Ovary (tissue), 9 donors: ENCODE measurements around the gene CSNK1A1. TPM values are rescaled to one million over a fixed set of nuclear protein-coding genes. Genes with fewer than 3 reads are reported as not detected.

Experiments used
- DNase-seq, 5 donors: peaks; one replicate each; pipeline ENCODE4 v3.0.0-alpha.2; 2019 to 2020
- H3K27ac ChIP-seq, 2 donors: fragments of 200-600 bp; one replicate each; pipeline versions ENCODE4 v1.5.1 to v1.8.0; 2019 to 2022
- H3K27me3 ChIP-seq: fragments of 200-600 bp; one replicate; pipeline ENCODE4 v1.8.0; 2022
- H3K36me3 ChIP-seq: fragments of 200-600 bp; sonication (generic); one replicate; pipeline ENCODE4 v1.5.1; 2019
- H3K4me1 ChIP-seq: one replicate; pipeline ENCODE4 v1.8.1; 2013; ENCODE audit warnings: mild to moderate bottlenecking, moderate library complexity; ENCODE audit not compliant: insufficient read depth
- H3K4me3 ChIP-seq: fragments of 200-600 bp; sonication (generic); one replicate; pipeline ENCODE4 v1.5.1; 2017
- H3K9me3 ChIP-seq, 2 donors: fragments of 200-600 bp in 1 of 2; sonication (generic) in 1 of 2; one replicate each; pipeline versions ENCODE4 v1.5.1 to v1.8.1; 2013 to 2019; ENCODE audit warnings: mild to moderate bottlenecking in 1 of 2, moderate library complexity in 1 of 2
- EP300 ChIP-seq: sonication (generic); formaldehyde crosslinking; IDR thresholded peaks from one replicate; pipeline ENCODE4 v1.6.1; 2017; ENCODE audit warnings: antibody characterized with exemption
- POLR2A ChIP-seq: fragments of 450-650 bp; IDR thresholded peaks from one replicate; pipeline ENCODE4 v1.6.1; 2017; ENCODE audit warnings: antibody characterized with exemption, mild to moderate bottlenecking, moderate library complexity
- WGBS, 3 donors: extraction: QIAGEN DNeasy Blood & Tissue Kit in 1 of 3; methylation state at CpG; one replicate each; pipeline versions ENCODE4 v1.1.5 to v1.1.7; 2013 to 2017; 5-methylcytosine and 5-hydroxymethylcytosine counted together
- intact Hi-C, 4 donors: fragments of 100-400 bp; cut with DNase I; formaldehyde crosslinking; loops; one replicate each; pipeline versions ENCODE4 v1.11.0 to v1.15.1; 2022 to 2023
- polyA plus RNA-seq, 2 donors: library from polyadenylated mRNA; stranded (reverse); fragments of 200-250 nt in 1 of 2; fragments of 350-450 nt in 1 of 2; fragmentation: Illumina TruSeq in 1 of 2; extraction: RNeasy Lipid Tissue Mini Kit (QIAGEN cat#74804) in 1 of 2; gene quantifications; one replicate each; pipeline ENCODE4 v1.2.3, GENCODE V29; 2013 to 2014
- total RNA-seq, 7 donors: library from RNA; depleted of rRNA in 2 of 7; stranded (reverse); fragments of >200 nt in 2 of 7; fragmentation: NEBNext Ultra II Directional in 3 of 7; extraction: Animal tissue kit (Norgen Biotek cat#: 25700) in 3 of 7; gene quantifications; one replicate each; pipeline versions ENCODE4 v1.1.0 to v1.2.4, GENCODE V29; 2016 to 2023
- TF ChIP-seq, protein P1 (sequence below), 3 donors: fragments of 450-650 bp in 2 of 3; fragments of 200-600 bp in 1 of 3; IDR thresholded peaks; one replicate each; pipeline versions ENCODE4 v1.5.1 to v1.8.0; 2016 to 2022; ENCODE audit warnings: antibody characterized with exemption in 3 of 3, mild to moderate bottlenecking in 1 of 3
- donor health status: DM: no; HTN: no; CAD: no; lungs with moderate emphysema.
- donor health status: DM: no; HTN: no; CAD: no.
- donor health status: Bipolar disorder and iron deficiency.
- donor health status: DM: yes; HTN: yes; CAD: no.
- donor health status: DM: no; HTN: no; CAD: no.
- donor health status: DM: yes; HTN: yes; CAD: no.

Gene CSNK1A1
- total and polyA plus RNA-seq, 9 donors, result 64.1 to 233 (median 158) TPM

DNA sequence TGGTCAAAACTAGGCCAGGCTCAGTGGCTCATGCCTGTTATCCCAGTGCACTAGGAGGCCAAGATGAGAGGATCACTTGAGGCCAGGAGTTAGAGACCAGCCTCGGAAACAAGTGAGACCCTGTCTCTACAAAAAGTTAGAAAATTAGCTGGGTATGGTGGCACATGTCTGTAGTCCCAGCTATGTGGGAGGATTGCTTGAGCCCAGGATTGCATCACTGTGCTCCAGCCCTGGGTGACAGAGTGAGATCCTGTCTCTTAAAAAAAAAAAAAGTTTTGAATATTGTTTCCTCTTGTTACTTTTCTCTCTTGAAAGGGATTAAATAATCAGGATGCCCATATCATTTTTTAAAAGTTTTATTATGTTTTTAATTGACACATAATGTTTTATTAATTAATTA lies 37.7 kb upstream of the CSNK1A1 start:
- Histone ChIP-seq H3K36me3 (no peaks in the 10 kb centered on the region), H3K27ac (no peak overlapping the region), H3K4me3 (no peak overlapping the region), H3K27me3 (no peaks in the 10 kb centered on the region), H3K4me1 (peaks cover 2% of the 10 kb centered on the region), H3K9me3 (no peaks in the 10 kb centered on the region)
- WGBS, 3 donors, result 64 to 98% (median 91%) methylated on average over 1 of the region's 1 CpG
- TF ChIP-seq POLR2A (no peak), EP300 (no peak)
- TF ChIP-seq, protein P1, sequence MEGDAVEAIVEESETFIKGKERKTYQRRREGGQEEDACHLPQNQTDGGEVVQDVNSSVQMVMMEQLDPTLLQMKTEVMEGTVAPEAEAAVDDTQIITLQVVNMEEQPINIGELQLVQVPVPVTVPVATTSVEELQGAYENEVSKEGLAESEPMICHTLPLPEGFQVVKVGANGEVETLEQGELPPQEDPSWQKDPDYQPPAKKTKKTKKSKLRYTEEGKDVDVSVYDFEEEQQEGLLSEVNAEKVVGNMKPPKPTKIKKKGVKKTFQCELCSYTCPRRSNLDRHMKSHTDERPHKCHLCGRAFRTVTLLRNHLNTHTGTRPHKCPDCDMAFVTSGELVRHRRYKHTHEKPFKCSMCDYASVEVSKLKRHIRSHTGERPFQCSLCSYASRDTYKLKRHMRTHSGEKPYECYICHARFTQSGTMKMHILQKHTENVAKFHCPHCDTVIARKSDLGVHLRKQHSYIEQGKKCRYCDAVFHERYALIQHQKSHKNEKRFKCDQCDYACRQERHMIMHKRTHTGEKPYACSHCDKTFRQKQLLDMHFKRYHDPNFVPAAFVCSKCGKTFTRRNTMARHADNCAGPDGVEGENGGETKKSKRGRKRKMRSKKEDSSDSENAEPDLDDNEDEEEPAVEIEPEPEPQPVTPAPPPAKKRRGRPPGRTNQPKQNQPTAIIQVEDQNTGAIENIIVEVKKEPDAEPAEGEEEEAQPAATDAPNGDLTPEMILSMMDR (IDR thresholded peaks at IDR 0.05), result no peak
- no peak for DNase-seq
- intact Hi-C loops, result no loop called here

DNA sequence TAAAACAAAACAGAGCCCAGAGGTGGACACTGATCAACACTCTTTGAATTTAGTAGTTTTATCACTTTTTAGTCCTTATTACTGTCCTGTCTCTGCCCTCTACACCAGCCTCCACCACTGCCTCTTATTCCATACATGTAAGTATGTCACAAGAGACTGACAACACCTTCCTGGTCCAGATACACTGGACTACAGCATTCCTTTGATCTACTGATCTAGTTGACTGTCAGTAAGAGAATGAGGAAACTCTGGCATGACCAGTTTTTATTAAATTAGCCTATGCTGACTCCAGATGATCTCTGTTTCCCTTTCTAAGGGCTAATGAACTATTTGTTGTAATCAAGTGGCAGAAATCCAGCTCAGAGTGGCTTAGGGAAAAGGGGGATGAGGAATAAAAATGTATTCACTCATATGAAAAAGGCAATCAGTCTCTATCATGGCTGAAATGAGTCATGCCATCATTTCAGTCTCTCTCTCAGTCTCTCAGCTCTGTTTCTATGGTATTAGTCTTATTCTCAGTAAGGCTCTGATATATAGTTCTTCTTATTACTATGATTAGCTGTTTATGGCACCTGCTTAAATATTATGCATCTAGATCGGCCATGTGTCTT lies 35.6 kb upstream of the CSNK1A1 start:
- Histone ChIP-seq H3K36me3 (no peaks in the 10 kb centered on the region), H3K27ac (no peak overlapping the region), H3K9me3 (no peaks in the 10 kb centered on the region), H3K4me1 (peaks cover 9% of the 10 kb centered on the region), H3K27me3 (no peaks in the 10 kb centered on the region), H3K4me3 (no peak overlapping the region)
- DNase-seq, result no peak
- 94 to 100% (median 96%) methylated on average over 1 of the region's 1 CpG for WGBS, 3 donors
- intact Hi-C loops, result no loop called here
- TF ChIP-seq, protein P1 (IDR thresholded peaks at IDR 0.05), result no peak
- no peak for TF ChIP-seq POLR2A
- TF ChIP-seq EP300, result no peak

DNA sequence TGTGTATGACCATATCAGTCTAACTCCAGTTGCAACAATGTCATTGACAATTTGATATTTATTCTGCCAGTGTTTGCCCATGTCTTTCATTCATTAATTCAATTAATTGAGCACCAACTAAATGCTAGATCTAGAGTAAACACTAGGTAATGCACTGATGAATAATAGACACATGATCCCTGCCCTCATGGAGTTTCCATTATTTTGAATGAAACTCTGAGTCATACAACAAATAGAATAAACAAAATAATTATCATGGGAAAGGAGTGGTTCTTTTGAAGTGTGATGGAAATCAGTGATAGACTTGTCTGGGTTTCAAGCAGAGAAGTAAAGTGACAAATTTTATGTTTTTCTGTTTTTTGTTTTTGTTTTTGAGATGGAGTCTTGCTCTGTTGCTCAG lies 34.7 kb upstream of the CSNK1A1 start:
- intact Hi-C loops, result no loop called here
- DNase-seq, result no peak
- no peaks in the 10 kb centered on the region for H3K9me3 ChIP-seq
- TF ChIP-seq, protein P1 (IDR thresholded peaks at IDR 0.05), result no peak
- no peak for TF ChIP-seq POLR2A
- TF ChIP-seq EP300, result no peak
- no peaks in the 10 kb centered on the region for H3K36me3 ChIP-seq
- peaks cover 9% of the 10 kb centered on the region for H3K4me1 ChIP-seq
- no peak overlapping the region for H3K27ac ChIP-seq
- no peaks in the 10 kb centered on the region for H3K27me3 ChIP-seq
- H3K4me3 ChIP-seq, result no peak overlapping the region

DNA sequence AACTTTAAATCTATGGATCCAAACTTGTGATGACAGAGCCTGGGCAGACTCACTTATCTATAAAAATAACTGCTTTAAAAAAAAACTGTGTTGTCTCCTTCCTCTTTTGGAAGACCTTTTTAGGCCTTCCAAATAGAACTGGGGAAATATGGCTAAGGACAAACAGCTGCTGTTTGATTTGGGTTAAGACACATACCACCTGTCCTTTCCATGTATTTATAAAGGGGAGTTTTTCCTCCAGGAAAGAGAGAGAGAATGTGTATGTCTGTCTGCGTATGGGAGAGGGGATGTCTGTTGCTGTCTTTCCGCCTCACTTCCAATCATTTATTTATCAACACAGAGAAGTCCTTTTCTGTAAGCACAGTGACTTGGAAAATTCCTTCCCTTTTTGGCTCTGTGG lies 32.9 kb upstream of the CSNK1A1 start:
- H3K4me3 ChIP-seq, result no peak overlapping the region
- H3K9me3 ChIP-seq, result no peaks in the 10 kb centered on the region
- TF ChIP-seq, protein P1 (IDR thresholded peaks at IDR 0.05), result no peak
- no peak for TF ChIP-seq POLR2A
- TF ChIP-seq EP300, result no peak
- WGBS, 3 donors, result 8 to 12% (median 10%) methylated on average over 2 of the region's 2 CpGs
- peak overlapping the region; percentile 44 to 51 for H3K27ac ChIP-seq
- intact Hi-C loops, result no loop called here
- DNase-seq, result no peak
- no peaks in the 10 kb centered on the region for H3K36me3 ChIP-seq
- H3K4me1 ChIP-seq, result peaks cover 9% of the 10 kb centered on the region
- no peaks in the 10 kb centered on the region for H3K27me3 ChIP-seq
